Gastrocnemius medialis (tissue), 4 donors: Measurements from ENCODE around the gene A1CF. TPM values are rescaled to one million over a fixed set of nuclear protein-coding genes. Genes with fewer than 3 reads are reported as not detected.
"Not testable (repeated sequence)": the region's sequence is repeated elsewhere in the genome, so short reads cannot be mapped to it uniquely, and the experiment has no call there.

Experiments
- ATAC-seq, 2 donors: fragments of 150-250 bp; one replicate each; pipeline ENCODE4 v1.9.1; 2016
- DNase-seq, 2 donors: peaks; one replicate each; pipeline ENCODE4 v3.0.0-alpha.2; 2019
- H3K27ac ChIP-seq, 4 donors: fragments of 200-600 bp; sonication (generic); 1 replicate in 1 of 4; 2 replicates in 3 of 4; pipeline ENCODE4 v1.5.1; 2016 to 2018; ENCODE audit warnings: mild to moderate bottlenecking in 2 of 4, moderate library complexity in 1 of 4
- H3K27me3 ChIP-seq, 3 donors: fragments of 200-600 bp; sonication (generic) in 2 of 3; 1 replicate in 1 of 3; 2 replicates in 2 of 3; pipeline versions ENCODE4 v1.5.1 to v1.6.0; 2016 to 2019; ENCODE audit warnings: mild to moderate bottlenecking in 1 of 3, moderate library complexity in 1 of 3
- H3K36me3 ChIP-seq, 2 donors: fragments of 200-600 bp; sonication (generic) in 1 of 2; one replicate each; pipeline ENCODE4 v1.5.1; 2017 to 2018
- H3K4me1 ChIP-seq, 2 donors: fragments of 200-600 bp; sonication (generic) in 1 of 2; one replicate each; pipeline ENCODE4 v1.5.1; 2016 to 2017; ENCODE audit warnings: mild to moderate bottlenecking in 2 of 2
- H3K4me3 ChIP-seq, 4 donors: fragments of 200-600 bp; sonication (generic) in 3 of 4; 1 replicate in 1 of 4; 2 replicates in 3 of 4; pipeline ENCODE4 v1.5.1; 2016 to 2019; ENCODE audit warnings: mild to moderate bottlenecking in 2 of 4
- H3K9me3 ChIP-seq, 3 donors: fragments of 200-600 bp; sonication (generic) in 2 of 3; 1 replicate in 1 of 3; 2 replicates in 2 of 3; pipeline ENCODE4 v1.5.1; 2016 to 2019
- CTCF ChIP-seq, 5 experiments: fragments of 450-650 bp in 3 of 5; fragments of 200-600 bp in 2 of 5; sonication (generic) in 2 of 5; IDR thresholded peaks in 4 of 5; conservative IDR thresholded peaks in 1 of 5; 1 replicate in 4 of 5; 2 replicates in 1 of 5; pipeline ENCODE4 v1.5.1; 2016 to 2019; ENCODE audit warnings: antibody characterized with exemption in 5 of 5, mild to moderate bottlenecking in 3 of 5, moderate library complexity in 3 of 5
- POLR2A ChIP-seq, 2 donors: fragments of 450-650 bp; IDR thresholded peaks; one replicate each; pipeline ENCODE4 v1.6.1; 2017; ENCODE audit warnings: antibody characterized with exemption in 2 of 2, mild to moderate bottlenecking in 2 of 2, moderate library complexity in 2 of 2
- in situ Hi-C, 4 donors: fragments of 200-750 bp; cut with MboI; loops; one replicate each; pipeline versions ENCODE4 v1.15.0 to v1.8.0; 2017; ENCODE audit warnings: low sequenced_read_pairs in 4 of 4
- intact Hi-C: fragments of 100-400 bp; cut with DNase I; formaldehyde crosslinking; loops from one replicate; pipeline ENCODE4 v1.15.1; 2023; ENCODE audit warnings: low total_unique reads
- total RNA-seq, 4 donors: library from RNA; depleted of rRNA; stranded (reverse); fragments of >200 nt; gene quantifications; one replicate each; pipeline versions ENCODE4 v1.1.0 to v1.2.3, GENCODE V29; 2016

Gene A1CF
- total RNA-seq, 4 donors from 2014 or later, result 0.20 to 0.36 (median 0.31) TPM; not detected in 1

DNA sequence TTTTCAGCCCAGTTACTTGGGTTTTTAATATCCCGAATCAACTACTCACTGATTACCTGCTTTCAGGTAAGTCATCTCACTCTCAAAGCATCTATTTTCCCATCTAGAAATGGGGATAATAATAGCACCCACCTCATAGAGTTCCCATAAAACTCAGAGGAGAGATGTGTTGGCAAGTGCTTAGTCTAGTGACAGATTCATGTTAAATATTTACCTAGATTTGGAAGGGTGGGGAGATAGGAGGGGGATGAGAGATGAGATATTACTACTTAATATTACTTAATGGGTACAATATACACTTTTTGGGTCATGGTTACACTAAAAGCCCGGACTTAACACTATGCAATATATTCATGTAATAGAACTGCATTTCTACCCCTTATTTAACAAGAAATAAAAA lies 7.0 kb upstream of the A1CF start:
- Histone ChIP-seq H3K4me3 (no peak overlapping the region), H3K27ac (no peak overlapping the region), H3K36me3 (no peaks in the 10 kb centered on the region), H3K9me3 (no peaks in the 10 kb centered on the region), H3K4me1 (no peaks in the 10 kb centered on the region), H3K27me3 (no peaks in the 10 kb centered on the region)
- in situ Hi-C loops (no loop called here), intact Hi-C loops (no loop called here)
- DNase-seq (no peak), ATAC-seq (no peak)
- no peak for TF ChIP-seq POLR2A (IDR thresholded peaks at IDR 0.05)
- TF ChIP-seq CTCF (IDR thresholded peaks at IDR 0.05 in 4 of 5, conservative IDR thresholded peaks at IDR 0.05 in 1 of 5), result no peak

- no peak for DNase-seq
- no peak overlapping the region for H3K4me3 ChIP-seq
- no peaks in the 10 kb centered on the region for H3K9me3 ChIP-seq
- H3K27ac ChIP-seq, result no peak overlapping the region
- intact Hi-C loops, result no loop called here
- no peaks in the 10 kb centered on the region for H3K27me3 ChIP-seq
- no peaks in the 10 kb centered on the region for H3K4me1 ChIP-seq
- TF ChIP-seq CTCF (IDR thresholded peaks at IDR 0.05 in 4 of 5, conservative IDR thresholded peaks at IDR 0.05 in 1 of 5) (no peak), POLR2A (IDR thresholded peaks at IDR 0.05) (no peak)
- no peaks in the 10 kb centered on the region for H3K36me3 ChIP-seq
- in situ Hi-C loops, result no loop called here
- ATAC-seq, result no peak
Measured at GRCh38 chr10:50884302-50884701, 1.1 kb downstream of the A1CF start.

DNA sequence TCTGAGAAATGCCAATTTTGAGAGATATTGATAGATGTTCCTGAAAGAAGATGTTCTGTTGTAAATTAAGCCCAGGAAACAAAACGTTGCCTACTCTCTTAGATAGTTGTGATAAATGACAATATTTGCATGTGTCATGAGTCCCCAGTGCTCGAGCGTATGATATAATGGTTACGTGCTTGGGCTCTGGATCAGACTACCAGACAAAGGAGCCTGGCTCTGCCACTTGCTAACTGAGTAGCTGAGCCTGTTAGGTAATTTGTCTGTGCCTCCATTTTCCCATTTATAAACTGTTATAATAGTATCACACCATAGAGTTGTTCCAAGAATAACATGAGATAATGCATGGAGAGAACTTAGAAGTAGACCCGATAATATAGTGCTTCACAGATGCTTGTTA lies 1.8 kb downstream of the A1CF start:
- in situ Hi-C loops (no loop called here), intact Hi-C loops (no loop called here)
- Histone ChIP-seq H3K9me3 (no peaks in the 10 kb centered on the region), H3K4me1 (no peaks in the 10 kb centered on the region), H3K27ac (no peak overlapping the region), H3K4me3 (no peak overlapping the region), H3K36me3 (no peaks in the 10 kb centered on the region), H3K27me3 (no peaks in the 10 kb centered on the region)
- TF ChIP-seq CTCF (IDR thresholded peaks at IDR 0.05 in 4 of 5, conservative IDR thresholded peaks at IDR 0.05 in 1 of 5), result no peak
- ATAC-seq (no peak), DNase-seq (no peak)

- Histone ChIP-seq H3K4me3 (no peak overlapping the region), H3K4me1 (no peaks in the 10 kb centered on the region), H3K36me3 (no peaks in the 10 kb centered on the region), H3K27ac (no peak overlapping the region), H3K27me3 (no peaks in the 10 kb centered on the region), H3K9me3 (no peaks in the 10 kb centered on the region)
- ATAC-seq (no peak), DNase-seq (no peak)
- TF ChIP-seq CTCF (IDR thresholded peaks at IDR 0.05 in 4 of 5, conservative IDR thresholded peaks at IDR 0.05 in 1 of 5) (no peak), POLR2A (IDR thresholded peaks at IDR 0.05) (no peak)
- intact Hi-C loops, result no loop called here
- in situ Hi-C loops, result no loop called here
Measured at GRCh38 chr10:50882540-50882983, 2.9 kb downstream of the A1CF start.

- H3K36me3 ChIP-seq, in situ Hi-C loops, DNase-seq, intact Hi-C loops, H3K27me3 ChIP-seq, H3K4me3 ChIP-seq, H3K9me3 ChIP-seq, ATAC-seq, H3K27ac ChIP-seq, H3K4me1 ChIP-seq: not testable (repeated sequence)
Measured at GRCh38 chr10:50881046-50881445, 4.4 kb downstream of the A1CF start.
